NB4 (cell line): ENCODE data around the gene FJX1.

Source experiments
- MYC ChIP-seq: IDR thresholded peaks from 2 replicates; pipeline ENCODE4 v1.6.1; 2011; ENCODE audit warnings: low read depth, low read length
- POLR2A ChIP-seq: IDR thresholded peaks from 2 replicates; pipeline ENCODE4 v1.6.1; 2011; ENCODE audit warnings: mild to moderate bottlenecking; ENCODE audit not compliant: insufficient read length; ENCODE audit errors: extremely low read depth
- TF ChIP-seq, protein P1 (sequence below): IDR thresholded peaks from one replicate; pipeline ENCODE4 v1.5.1; 2012; ENCODE audit warnings: low read depth, low read length
- TF ChIP-seq, protein P2 (sequence below): IDR thresholded peaks from 2 replicates; pipeline ENCODE4 v1.6.1; 2011; ENCODE audit warnings: low read depth, low read length

DNA sequence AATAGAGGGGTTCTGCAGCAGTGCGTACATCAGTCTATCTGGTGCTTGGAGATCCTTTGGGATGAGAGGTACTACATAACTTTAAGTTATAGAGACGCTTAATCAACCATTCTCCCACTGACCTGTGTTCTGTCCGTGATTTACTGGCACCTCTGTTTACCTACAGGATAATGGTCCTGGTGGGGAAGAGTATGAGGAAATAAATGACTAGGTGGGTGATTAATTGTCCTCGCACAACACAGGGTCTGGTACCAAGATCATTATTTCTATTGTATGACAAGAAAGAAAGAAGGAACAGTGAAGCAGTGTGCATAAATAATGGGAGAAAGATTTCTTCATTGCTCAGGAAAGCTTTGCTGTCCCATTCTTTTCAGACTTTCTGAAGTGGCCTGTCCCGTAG lies 32.8 kb upstream of the FJX1 start:
- TF ChIP-seq, protein P1, sequence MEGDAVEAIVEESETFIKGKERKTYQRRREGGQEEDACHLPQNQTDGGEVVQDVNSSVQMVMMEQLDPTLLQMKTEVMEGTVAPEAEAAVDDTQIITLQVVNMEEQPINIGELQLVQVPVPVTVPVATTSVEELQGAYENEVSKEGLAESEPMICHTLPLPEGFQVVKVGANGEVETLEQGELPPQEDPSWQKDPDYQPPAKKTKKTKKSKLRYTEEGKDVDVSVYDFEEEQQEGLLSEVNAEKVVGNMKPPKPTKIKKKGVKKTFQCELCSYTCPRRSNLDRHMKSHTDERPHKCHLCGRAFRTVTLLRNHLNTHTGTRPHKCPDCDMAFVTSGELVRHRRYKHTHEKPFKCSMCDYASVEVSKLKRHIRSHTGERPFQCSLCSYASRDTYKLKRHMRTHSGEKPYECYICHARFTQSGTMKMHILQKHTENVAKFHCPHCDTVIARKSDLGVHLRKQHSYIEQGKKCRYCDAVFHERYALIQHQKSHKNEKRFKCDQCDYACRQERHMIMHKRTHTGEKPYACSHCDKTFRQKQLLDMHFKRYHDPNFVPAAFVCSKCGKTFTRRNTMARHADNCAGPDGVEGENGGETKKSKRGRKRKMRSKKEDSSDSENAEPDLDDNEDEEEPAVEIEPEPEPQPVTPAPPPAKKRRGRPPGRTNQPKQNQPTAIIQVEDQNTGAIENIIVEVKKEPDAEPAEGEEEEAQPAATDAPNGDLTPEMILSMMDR = no peak
- TF ChIP-seq POLR2A (no peak), MYC (no peak)
- TF ChIP-seq, protein P2, sequence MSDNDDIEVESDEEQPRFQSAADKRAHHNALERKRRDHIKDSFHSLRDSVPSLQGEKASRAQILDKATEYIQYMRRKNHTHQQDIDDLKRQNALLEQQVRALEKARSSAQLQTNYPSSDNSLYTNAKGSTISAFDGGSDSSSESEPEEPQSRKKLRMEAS = no peak
